D721Med (cell line): Measurements from ENCODE around the gene HPDL.

Experiments used
- DNase-seq: peaks from one replicate; pipeline ENCODE4 v3.0.0; 2011; ENCODE audit warnings: low spot score; ENCODE audit not compliant: insufficient read length
- FAIRE-seq: peaks from 2 replicates; lab custom pipeline; 2011; peaks lifted over from hg19 to GRCh38; lab: Jason Lieb, UNC
- TF ChIP-seq, protein P1 (sequence below): IDR thresholded peaks from 2 replicates; pipeline ENCODE4 v1.5.1; 2012; ENCODE audit warnings: mild to moderate bottlenecking, control low read depth; ENCODE audit not compliant: insufficient read depth; ENCODE audit errors: missing control alignments

The HPDL gene

GRCh38 chr1:45299981-45300668 is 26.6 kb upstream of the HPDL start:
- FAIRE-seq (peak; percentile 41), DNase-seq (no peak)

DNA sequence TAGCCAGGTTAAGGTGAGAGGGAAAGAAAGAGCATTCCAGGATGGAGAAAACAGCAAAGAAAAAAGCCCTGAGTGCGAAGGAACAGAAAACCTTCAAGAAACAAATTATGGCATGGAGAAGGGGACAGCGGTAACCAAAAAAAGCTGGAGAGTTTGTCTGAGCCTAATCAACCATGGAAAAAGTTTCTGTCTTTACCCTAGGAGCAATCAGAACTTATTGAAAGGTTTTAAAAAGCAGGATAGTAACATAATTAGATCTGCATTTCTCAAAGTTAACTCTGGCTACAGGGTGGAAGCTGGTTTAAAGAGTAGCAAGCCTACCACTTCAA is 26.1 kb upstream of the HPDL start:
- TF ChIP-seq, protein P1, sequence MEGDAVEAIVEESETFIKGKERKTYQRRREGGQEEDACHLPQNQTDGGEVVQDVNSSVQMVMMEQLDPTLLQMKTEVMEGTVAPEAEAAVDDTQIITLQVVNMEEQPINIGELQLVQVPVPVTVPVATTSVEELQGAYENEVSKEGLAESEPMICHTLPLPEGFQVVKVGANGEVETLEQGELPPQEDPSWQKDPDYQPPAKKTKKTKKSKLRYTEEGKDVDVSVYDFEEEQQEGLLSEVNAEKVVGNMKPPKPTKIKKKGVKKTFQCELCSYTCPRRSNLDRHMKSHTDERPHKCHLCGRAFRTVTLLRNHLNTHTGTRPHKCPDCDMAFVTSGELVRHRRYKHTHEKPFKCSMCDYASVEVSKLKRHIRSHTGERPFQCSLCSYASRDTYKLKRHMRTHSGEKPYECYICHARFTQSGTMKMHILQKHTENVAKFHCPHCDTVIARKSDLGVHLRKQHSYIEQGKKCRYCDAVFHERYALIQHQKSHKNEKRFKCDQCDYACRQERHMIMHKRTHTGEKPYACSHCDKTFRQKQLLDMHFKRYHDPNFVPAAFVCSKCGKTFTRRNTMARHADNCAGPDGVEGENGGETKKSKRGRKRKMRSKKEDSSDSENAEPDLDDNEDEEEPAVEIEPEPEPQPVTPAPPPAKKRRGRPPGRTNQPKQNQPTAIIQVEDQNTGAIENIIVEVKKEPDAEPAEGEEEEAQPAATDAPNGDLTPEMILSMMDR = no peak
- FAIRE-seq (no peak), DNase-seq (no peak)

More at GRCh38 chr1:45299981-45300668, 26.6 kb upstream of the HPDL start:
- TF ChIP-seq, protein P1 = peak; percentile 85

DNA sequence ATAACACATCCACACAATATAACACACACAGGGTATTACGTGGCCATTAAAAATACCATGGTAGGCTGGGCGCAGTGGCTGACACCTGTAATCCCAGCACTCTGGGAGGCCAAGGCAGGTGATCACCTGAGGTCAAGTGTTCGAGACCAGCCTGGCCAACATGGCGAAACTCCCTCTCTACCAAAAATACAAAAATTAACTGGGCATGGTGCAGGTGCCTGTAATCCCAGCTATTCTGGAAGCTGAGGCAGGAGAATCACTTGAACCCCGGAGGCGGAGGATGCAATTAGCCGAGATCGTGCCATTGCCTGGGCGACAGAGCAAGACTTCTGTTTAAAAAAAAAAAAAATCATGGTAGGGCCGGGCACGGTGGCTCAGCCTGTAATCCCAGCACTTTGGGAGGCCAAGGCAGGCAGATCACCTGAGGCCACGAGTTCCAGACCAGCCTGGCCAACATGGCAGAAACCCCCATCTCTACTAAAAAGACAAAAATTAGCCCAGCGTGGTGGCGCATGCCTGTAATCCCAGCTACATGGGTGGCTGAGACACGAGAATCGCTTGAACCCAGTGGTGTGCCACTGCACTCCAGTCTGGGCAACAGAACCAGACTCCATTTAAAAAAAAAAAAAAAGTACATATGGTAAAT is 24.1 kb upstream of the HPDL start:
- TF ChIP-seq, protein P1 = no peak
- FAIRE-seq (no peak), DNase-seq (no peak)

DNA sequence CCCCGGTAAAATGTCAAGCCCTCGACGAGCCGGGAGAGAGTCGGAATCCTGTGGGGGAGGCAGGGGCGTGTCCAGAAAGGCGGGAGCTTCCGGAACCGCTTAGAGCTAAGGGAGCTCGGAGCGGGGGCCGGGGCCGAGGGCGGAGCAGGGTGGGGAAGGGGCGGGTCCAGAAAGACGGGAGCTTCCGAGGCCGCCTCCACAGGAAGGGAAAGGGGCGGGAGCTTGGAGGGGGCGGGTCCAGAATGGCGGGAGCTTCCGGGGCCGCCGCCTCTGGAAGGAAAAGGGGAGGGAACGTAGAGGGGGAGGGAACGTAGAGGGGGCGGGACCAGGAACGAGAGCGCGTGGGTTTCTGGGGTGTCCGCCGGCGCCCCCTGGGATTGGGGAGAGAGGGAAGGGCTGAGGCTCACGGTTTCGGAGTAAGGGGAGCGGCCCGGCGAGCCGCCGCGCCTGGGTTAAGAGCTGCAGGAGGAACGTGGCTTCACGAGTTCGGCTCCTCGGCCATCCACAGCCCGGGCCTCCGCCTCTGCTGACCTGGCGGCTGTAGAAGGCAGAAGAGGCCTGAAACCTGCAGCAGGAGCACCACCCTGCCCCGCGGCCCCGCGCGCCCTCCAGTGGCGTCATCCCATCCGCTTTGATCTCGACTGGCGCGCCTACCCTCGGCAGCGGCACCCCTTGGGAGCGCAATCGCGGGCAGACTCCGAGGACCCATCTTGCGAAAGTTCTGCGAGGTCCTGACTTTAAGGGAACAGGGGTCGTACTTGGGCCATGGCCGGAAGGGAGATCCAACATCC is 23.0 kb upstream of the HPDL start:
- no peak for FAIRE-seq

GRCh38 chr1:45304311-45305081 is 22.2 kb upstream of the HPDL start:
- TF ChIP-seq, protein P1 = no peak
- no peak for DNase-seq
- FAIRE-seq = no peak

More for the DNA sequence above, 23.0 kb upstream of the HPDL start:
- DNase-seq = peak; percentile 86
- TF ChIP-seq, protein P1 = peak; percentile 66

GRCh38 chr1:45305231-45305630 is 21.5 kb upstream of the HPDL start:
- FAIRE-seq (no peak), DNase-seq (no peak)
- TF ChIP-seq, protein P1 = no peak
